ENCODE data around the gene SH2D3C. TPM values are rescaled to one million over a fixed set of nuclear protein-coding genes. Genes with fewer than 3 reads are reported as not detected.

Gene SH2D3C
- total RNA-seq, 1 donor from 2014 or later: 16.0 TPM

GRCh38 chr9:127711831-127712274, 66.6 kb downstream of the SH2D3C start:
- intact Hi-C loops (cut with DNase I): no loop called here
- DNase-seq (ENCODE audit: low spot score): no peak

- intact Hi-C loops (cut with DNase I): no loop called here
- no peak for DNase-seq (ENCODE audit: low spot score)
Observed at GRCh38 chr9:127711226-127711701, 67.2 kb downstream of the SH2D3C start.

- intact Hi-C loops (cut with DNase I): no loop called here
- DNase-seq (ENCODE audit: low spot score): no peak
Observed at GRCh38 chr9:127710204-127710783, 68.2 kb downstream of the SH2D3C start.

- intact Hi-C loops (cut with DNase I): no loop called here
- DNase-seq (ENCODE audit: low spot score): no peak
Observed at GRCh38 chr9:127708952-127709587, 69.4 kb downstream of the SH2D3C start.

GRCh38 chr9:127707766-127708165, 70.7 kb downstream of the SH2D3C start:
- intact Hi-C loops (cut with DNase I): no loop called here

GRCh38 chr9:127706836-127707241, 71.6 kb downstream of the SH2D3C start, which contains the start of gene CFAP157:
TSS of gene CFAP157 (plus strand) at chr9:127706988. CDS start at chr9:127707032, 44 bp downstream.
- intact Hi-C loops (cut with DNase I): no loop called here
- no peak for DNase-seq (ENCODE audit: low spot score)

More at GRCh38 chr9:127707766-127708165, 70.7 kb downstream of the SH2D3C start:
- no peak for DNase-seq (ENCODE audit: low spot score)

- DNase-seq (ENCODE audit: low spot score): no peak
- intact Hi-C loops (cut with DNase I): no loop called here
Observed at GRCh38 chr9:127705577-127706379, 72.7 kb downstream of the SH2D3C start.

GRCh38 chr9:127703289-127703946, 75.0 kb downstream of the SH2D3C start:
- no peak for DNase-seq (ENCODE audit: low spot score)
- intact Hi-C loops (cut with DNase I): no loop called here

- intact Hi-C loops (cut with DNase I): no loop called here
- no peak for DNase-seq (ENCODE audit: low spot score)
Observed at GRCh38 chr9:127700594-127701255, 77.7 kb downstream of the SH2D3C start.

GRCh38 chr9:127700140-127700539, 78.3 kb downstream of the SH2D3C start:
- intact Hi-C loops (cut with DNase I): no loop called here

GRCh38 chr9:127698985-127699670, 79.3 kb downstream of the SH2D3C start:
- DNase-seq (ENCODE audit: low spot score): peak; percentile 98
- intact Hi-C loops (cut with DNase I): loop anchor here (5.0 kb wide), 1 partner anchor 87 kb away; the partner anchor contains the start of gene STXBP1

More at GRCh38 chr9:127700140-127700539, 78.3 kb downstream of the SH2D3C start:
- no peak for DNase-seq (ENCODE audit: low spot score)

- DNase-seq (ENCODE audit: low spot score): no peak
- intact Hi-C loops (cut with DNase I): loop anchor here (5.0 kb wide), 1 partner anchor 86 kb away; the partner anchor contains the start of gene STXBP1
Observed at GRCh38 chr9:127698386-127698785, 80.1 kb downstream of the SH2D3C start.

GRCh38 chr9:127697575-127697974, 80.9 kb downstream of the SH2D3C start:
- intact Hi-C loops (cut with DNase I): loop anchor here (5.0 kb wide), 1 partner anchor 85 kb away; the partner anchor contains the start of gene STXBP1
- DNase-seq (ENCODE audit: low spot score): no peak

- intact Hi-C loops (cut with DNase I): loop anchor here (5.0 kb wide), 1 partner anchor 83 kb away; the partner anchor contains the start of gene STXBP1
- no peak for DNase-seq (ENCODE audit: low spot score)
Observed at GRCh38 chr9:127694890-127695720, 83.4 kb downstream of the SH2D3C start.

GRCh38 chr9:127693697-127694096, 84.8 kb downstream of the SH2D3C start:
- DNase-seq (ENCODE audit: low spot score): no peak
- intact Hi-C loops (cut with DNase I): no loop called here

GRCh38 chr9:127693143-127693542, 85.3 kb downstream of the SH2D3C start:
- intact Hi-C loops (cut with DNase I): no loop called here

GRCh38 chr9:127692071-127692470, 86.4 kb downstream of the SH2D3C start:
- DNase-seq (ENCODE audit: low spot score): no peak
- intact Hi-C loops (cut with DNase I): no loop called here

More at GRCh38 chr9:127693143-127693542, 85.3 kb downstream of the SH2D3C start:
- DNase-seq (ENCODE audit: low spot score): no peak
